NCI-H1092 treated with DMSO at 0.1 percent for 48 hours (cell line): ENCODE data around the gene CACNA1B.

Experiments
- DNase-seq: peaks from one replicate; lab custom pipeline; 2025; lab: John Stamatoyannopoulos, UW

The CACNA1B gene

DNA sequence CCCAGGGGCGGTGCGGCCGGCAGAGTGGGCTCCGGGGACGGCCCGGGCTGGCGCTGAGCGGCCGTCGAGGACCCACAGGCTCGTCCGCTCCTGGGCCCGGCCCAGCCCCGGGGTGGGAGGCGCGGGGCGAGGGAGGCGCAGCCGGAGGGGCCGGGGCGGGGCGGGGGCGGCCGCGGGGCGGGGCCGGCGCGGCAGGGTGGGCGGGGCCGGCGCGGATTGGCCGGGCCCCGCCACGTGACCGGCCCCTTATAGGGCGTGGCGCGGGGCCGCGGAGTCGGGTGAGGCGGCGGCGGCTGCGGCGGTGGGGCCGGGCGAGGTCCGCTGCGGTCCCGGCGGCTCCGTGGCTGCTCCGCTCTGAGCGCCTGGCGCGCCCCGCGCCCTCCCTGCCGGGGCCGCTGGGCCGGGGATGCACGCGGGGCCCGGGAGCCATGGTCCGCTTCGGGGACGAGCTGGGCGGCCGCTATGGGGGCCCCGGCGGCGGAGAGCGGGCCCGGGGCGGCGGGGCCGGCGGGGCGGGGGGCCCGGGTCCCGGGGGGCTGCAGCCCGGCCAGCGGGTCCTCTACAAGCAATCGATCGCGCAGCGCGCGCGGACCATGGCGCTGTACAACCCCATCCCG is at the start of gene CACNA1B:
TSS of gene CACNA1B (plus strand) at position 277 of the 617 bp plus-strand sequence. CDS start at position 429, 152 bp downstream.
- DNase-seq: peak; percentile 19

DNA sequence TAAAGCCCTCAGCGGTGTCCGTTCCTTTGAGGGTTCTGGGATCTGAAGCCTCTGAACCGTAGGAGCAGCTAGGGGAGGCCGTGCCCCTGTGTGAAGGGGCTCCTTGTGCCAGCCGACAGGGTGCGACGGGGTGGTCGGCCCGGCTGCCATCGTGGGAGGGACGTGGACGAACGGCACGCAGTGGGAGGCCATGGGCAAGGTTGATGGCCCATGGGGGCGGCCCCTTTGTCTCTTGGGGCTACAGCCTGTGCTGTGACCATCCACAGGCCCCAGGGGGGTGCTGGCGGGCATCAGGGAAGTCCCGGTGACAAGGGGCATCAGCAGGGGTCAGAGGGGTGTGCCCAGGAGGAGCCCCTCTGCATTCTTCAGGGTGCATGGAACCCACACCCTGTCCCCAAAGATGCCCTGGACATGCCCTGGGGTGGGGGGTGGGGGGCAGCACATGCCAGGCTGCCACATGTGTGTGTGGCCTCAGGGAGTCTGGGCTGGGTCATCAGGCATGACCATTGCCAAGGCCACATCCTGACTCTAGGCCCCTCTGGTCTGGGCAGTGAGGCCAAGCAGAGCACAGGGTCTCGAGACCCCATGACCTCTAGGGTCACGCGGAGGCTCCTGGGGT is 49.6 kb upstream of the CACNA1B start:
- no peak for DNase-seq

DNA sequence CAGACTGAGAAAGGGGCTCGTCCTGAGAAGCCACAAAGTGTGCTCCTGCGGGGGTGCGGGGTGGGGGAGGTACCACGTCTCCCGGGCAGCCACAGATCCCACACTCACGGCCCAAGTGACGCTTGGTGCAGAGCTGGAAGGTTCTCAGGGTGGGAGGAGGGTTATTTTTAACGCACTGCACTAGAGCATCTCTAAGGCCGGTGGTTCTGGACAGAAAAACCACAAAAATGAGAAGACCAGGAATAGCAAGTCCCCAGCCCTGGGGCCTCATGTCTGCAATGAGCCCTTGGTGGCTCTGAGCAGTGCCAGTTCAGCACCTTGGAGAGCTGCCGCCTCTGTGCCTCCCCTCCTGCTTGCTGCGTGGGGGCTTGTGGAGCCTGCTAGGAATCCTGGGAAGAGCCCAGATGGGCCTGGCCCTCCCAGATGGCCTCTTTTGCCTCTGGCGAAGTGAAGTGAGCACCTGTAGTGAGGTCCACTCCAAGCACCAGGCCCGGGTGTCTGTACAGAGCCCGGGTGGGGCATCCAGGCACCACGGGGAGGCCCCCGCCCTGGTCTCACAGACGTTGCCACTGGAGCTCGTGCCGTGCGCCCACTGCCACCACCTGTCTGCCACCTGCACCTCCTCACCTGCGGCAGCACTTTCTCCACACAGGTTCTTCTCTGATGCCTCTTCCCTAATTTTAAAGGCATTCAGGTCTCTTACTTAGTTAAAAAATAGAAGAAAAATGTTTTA is 48.9 kb upstream of the CACNA1B start:
- DNase-seq: no peak

DNA sequence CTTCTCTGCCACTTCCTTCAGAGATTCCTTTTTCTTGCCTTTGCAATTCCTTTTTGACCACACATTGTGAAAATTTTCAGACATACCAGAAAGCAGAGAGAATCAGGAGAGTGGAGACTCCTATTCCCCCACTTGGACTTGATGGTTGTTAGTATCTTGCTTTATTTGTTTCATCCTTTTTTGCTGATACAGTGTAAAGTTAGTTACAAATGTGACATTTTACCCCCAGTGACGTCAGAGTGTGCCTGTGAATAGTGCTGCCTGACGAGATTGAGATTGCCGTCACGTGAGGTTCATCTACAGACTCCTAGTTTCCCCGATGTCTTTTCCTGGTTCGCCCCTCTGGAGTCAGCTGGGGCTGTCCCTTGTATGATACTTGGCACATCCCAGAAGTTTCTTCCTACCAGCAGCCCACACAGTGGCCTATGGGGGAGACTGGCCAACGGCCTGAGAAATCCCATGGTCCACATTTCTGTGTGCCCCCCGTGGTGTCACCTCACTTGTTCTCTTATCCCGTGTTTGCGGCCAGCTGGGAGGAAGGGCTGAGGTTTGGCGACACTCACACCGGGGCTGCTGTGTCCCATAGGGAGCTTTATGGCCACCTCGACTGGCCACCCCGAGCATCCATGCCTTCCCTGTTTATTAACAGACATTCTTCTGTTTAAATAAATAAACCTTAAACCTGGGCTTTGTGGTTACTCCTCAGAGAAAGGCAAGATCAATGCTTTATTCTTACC is 48.2 kb upstream of the CACNA1B start:
- no peak for DNase-seq

DNA sequence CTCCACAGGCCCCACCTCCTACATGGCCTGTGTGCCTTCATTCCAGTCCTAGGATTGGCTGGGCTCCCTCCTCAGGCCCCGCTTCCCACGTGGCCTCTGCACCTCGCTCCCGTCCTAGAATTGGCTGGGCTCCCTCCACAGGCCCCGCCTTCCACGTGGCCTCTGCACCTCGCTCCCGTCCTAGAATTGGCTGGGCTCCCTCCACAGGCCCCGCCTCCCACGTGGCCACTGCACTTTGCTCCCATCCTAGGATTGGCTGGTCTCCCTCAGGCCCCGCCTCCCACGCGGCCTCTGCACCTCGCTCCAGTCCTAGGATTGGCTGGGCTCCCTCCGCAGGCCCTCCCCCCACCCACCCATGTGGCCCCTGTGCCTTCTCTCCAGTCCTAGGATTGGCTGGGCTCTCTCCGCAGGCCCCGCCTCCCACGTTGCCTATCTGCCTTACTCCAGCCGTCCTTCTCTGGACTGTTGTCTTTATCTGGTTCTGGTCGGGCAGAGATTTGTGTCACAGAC is 45.3 kb upstream of the CACNA1B start:
- DNase-seq: no peak

DNA sequence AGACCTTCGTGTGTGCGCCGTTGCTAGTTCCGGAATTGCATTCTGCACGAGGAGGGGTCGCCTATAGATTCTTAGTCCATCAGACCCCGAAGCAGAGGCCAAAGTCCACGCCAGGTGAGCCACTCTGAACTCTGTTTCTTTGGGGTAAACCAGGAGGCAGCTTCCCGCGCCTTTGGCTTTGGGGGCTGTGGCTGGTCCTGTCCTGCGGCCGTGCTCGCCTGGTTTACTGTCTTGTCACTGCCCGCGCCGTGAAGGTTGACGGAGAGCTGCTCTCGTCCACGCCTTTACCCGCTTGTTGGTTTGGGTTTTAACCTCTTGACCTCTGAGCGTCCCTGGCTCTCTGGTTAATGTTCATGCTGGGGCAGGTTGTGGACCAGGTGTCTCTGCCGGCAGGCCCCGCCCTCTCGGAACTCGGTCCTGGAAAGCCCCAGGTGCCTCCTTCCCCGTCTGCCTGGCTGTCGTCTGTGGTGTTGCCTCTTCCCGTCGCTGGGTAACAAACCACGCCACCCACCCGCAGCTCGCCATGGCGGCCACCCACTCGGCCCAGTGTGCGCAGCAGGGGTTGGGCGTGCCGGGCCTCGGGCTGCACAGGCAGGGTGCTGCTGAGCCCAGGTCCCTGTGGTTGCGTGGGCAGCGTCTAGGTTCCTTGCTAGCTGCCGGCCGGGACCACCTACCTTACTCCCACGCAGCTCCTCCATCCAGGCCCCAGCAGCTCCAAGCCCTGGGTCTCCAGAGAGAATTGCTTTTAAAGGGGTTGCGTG is 44.6 kb upstream of the CACNA1B start:
- no peak for DNase-seq

DNA sequence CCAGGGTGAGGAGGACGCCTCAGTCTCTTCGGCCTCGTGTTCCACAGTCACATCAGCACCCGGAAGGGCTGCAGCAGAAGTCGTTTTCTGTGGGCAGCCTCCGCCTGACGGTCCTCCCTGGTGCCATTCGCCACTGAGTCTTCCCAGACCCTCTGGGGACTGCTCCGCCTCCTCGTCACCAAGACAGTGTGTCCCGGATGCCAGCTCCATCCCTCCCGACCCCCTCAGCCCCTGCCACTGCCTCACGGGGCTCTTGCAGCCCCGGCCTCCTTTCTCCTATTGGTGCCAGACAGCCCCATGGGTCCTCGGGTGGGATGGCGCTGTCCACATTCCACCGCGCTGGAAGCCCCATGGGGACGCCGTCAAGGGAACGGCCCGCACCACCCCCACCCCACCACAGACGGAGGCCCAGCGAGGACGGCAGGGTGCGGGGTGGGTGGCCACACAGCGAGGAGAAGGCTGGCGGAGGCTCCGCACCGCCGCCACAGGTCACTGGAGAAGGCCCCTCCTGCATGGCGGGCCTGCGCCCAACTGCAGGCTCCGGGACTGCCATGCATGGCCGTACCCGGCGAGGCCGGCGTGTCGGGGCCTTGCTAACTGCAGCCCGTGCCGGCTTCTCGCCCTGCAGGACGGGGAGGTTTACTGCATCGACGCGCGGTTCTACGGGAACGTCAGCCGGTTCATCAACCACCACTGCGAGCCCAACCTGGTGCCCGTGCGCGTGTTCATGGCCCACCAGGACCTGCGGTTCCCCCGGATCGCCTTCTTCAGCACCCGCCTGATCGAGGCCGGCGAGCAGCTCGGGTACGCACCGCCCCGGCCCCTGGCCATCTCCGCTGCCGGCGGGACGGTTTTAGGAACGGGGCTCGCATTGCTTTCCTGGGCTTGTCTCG is 43.6 kb upstream of the CACNA1B start:
- DNase-seq: no peak

DNA sequence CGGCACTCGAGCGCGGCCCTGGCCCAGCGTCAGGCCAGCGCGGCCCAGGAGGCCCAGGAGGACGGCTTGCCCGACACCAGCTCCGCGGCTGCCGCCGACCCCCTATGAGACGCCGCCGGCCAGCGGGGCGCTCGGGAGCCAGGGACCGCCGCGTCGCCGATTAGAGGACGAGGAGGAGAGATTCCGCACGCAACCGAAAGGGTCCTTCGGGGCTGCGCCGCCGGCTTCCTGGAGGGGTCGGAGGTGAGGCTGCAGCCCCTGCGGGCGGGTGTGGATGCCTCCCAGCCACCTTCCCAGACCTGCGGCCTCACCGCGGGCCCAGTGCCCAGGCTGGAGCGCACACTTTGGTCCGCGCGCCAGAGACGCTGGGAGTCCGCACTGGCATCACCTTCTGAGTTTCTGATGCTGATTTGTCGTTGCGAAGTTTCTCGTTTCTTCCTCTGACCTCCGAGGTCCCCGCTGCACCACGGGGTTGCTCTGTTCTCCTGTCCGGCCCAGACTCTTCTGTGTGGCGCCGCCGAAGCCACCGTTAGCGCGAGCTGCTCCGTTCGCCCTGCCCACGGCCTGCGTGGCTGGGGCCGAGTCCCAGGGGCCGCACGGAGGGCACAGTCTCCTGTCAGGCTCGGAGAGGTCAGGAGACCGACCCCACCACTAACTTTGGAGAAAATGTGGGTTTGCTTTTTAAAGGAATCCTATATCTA is 42.6 kb upstream of the CACNA1B start:
- no peak for DNase-seq

DNA sequence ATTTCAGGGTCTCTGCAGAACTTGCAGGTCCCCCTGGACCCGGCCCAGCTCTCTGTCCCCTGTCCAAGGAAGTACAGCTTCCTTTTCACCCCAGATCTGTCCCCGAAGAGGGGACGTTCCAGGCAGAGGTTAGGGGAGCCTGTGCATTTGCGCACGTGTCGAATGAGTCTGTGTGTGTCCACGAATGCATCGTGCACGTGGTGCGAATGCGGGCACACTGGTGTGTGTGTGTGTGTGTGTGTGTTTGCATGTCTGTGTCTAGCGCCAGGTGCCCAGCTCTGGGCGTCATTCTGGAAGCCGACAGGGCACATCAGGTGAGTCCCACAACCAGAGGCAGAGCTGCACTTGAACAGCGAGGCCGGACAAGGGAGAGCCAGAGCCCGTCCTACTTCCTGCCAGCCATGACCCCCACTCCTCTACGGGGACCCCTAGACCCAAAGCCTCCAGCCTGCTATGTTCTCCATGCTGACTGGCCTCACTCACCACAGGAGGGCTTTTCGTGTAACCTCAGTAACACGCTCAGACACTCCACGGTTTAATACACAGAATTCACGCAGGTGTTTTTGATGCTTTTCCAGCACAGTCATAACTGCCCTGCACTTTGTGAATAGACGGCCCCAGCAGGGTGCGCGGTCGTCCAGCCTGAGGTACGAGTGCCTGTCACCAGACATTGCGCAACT is 41.3 kb upstream of the CACNA1B start:
- no peak for DNase-seq

DNA sequence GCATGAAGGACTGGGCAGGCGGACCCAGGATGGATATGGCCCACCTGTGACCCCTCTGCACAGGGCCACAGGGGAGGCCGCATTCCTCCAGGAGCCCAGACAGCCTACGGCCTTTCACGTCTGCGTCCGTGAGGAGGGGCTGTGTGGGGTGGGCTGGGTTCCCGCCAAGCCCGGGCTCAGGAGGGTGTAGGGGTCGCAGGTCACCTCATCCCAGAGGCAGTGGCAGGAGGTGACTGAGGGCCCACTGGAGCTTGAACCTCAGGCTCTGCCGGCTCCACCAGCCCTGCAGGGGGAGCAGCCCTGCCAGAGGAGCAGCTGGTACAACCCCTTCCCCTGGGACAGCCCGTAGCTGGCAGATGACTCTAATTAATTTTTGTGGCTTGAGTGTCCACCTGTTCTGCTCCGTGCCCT is 40.7 kb upstream of the CACNA1B start:
- no peak for DNase-seq

DNA sequence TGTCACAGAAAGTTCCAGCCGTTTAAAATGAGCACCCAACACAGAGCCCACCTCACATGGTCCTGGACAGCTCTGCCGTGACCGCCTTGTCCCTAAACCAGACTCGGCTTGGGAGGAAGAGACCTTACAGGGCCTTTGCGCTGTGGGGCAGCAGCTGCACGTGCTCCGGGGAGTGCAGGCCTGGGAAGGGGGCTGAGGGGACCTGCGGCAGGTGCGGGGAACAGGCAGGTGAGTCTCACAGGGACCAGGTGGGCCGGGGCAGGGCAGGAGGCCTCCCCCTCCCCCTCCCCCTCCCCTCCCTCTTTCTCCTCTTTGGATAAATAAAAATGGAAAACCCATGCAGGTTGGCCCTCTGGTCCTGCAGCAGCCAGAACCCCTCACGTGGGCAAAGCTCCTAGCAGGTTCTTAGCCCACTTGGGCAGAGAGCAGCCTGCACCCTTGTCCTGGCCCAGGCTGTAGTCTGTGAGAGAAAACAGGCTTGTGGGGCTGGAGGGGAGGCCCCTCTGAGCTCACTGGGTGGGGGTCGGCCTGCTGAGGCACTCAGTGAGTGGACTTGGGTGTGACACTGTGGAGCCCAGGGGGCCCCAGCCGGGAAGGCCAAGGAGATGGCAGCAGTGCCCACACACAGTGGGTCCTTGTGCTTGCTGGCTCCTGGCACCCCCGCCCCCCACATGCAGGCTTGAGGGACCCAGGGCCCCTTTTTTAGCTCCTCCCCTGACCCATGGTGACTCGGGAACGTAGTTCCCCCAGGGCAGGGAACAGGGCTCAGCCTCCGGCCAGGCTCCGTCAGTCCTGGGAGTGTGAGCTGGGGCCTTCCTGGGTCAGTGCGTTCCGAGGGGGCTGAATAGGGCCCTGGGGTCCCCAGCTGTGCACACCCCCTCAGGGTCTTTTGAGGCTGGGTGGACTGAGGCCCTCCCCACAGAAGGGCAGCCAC is 40.0 kb upstream of the CACNA1B start:
- no peak for DNase-seq

DNA sequence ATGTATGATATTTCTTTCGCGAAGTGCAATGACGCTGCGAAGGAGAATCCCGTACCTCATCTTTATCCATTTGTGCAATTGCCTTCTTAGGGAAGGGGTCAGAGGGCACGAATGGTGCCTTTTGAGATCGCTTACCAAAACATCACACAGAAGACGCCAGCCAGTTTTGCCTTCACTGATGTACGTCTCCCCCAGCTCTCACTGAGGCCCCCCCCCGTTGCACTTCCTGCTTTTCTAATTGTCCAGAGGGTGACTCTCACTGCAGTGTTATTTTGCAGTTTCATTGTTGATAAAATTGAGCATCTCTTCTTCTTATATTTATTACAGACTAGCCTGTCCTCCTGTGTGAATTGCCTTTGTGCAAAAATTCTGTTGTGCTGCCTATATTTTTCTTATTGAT is 39.0 kb upstream of the CACNA1B start:
- no peak for DNase-seq

DNA sequence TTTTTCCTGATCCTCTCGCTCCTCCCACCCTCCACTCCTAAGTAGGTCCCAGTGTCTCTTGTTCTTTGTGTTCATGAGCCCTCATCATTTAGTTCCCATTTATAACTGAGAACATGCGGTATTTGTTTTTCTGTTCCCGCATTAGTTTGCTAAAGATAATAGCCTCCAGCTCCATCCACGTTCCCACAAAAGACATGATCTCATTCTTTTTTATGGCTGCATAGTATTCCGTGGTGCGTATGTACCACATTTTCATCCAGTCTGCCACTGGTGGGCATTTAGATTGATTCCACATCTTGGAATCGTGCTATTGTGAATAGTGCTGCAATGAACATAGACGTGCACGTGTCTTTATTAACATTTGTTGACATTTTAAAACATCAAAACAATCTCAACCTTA is 34.2 kb upstream of the CACNA1B start:
- no peak for DNase-seq

DNA sequence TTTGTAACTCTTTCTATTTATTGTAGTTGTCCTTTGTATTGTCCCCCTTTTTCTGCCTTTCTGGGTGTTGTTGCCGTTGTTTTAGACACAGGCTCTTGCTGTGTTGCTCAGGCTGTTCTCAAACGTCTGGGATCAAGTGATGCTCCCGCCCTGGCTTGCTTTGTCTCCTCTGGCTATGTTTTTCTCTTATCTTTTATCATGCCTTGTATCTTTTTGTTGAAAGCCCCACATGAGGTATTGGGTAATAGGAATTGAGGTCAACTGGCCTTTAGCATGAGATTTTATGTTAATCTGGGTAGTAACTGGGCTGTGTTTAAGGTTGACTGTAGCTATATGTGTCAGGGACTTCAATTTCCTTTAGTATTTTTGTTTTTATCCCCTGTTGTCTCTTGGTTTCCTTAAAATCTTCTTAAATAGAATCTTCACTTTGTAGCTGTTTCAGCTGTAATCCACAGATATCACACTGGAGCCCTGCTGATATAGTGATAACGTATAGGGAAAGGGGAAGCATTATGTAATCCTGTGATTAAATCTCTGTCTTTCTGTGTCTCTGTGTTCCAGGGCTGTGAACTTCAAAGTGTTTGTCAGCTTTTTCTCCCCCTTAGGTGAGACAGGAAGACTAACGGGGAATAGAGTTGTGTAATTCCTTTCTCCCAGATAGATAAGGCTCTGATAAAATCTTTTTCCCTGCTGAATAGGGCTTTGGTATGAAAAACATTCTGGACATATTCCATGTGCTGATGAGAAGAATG is 25.9 kb upstream of the CACNA1B start:
- no peak for DNase-seq

DNA sequence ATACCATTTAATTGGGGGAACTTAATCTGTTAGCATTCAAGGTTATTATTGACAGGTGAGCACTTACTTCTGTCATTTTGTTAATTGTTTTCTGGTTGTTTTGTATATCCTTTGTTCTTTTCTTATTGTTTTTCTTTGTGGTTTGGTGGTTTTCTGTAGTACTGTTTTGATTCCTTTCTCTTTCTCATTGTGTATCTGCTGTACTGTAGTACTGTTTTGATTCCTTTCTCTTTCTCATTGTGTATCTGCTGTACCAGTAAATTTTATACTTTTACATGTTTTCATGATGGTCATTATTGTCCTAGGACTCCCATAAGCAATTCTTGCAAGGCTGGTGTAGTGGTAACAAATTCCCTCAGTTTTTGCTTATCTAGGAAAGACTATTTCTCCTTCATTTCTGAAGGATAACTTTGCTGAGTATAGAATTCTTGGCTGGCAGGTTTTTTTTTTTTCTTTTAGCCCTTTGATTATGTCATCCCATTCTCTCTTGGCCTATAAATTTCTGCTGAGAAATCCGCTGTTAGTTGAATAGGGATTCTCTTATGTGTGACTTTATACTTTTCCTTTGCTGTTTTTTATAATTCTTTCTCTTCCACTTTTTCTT is 24.1 kb upstream of the CACNA1B start:
- no peak for DNase-seq

DNA sequence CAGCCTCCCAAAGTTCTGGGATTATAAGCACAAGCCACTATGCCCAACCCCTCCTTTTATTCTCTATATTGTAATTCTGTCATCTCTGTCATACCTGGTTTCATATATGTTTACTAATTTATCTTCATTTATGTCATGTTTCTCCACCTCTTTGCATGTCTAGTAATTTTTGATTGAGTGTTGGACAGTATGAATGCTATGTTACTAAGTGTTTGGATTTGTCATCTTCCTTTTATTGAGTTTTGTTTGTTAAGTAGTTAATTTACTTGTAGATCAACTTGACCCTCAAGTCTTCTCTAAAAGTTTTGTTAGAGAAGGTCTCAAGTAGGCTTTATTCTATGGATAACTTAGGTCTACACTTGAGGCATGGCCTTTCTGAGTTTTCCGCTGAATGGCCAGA is 17.2 kb upstream of the CACNA1B start:
- DNase-seq: no peak

DNA sequence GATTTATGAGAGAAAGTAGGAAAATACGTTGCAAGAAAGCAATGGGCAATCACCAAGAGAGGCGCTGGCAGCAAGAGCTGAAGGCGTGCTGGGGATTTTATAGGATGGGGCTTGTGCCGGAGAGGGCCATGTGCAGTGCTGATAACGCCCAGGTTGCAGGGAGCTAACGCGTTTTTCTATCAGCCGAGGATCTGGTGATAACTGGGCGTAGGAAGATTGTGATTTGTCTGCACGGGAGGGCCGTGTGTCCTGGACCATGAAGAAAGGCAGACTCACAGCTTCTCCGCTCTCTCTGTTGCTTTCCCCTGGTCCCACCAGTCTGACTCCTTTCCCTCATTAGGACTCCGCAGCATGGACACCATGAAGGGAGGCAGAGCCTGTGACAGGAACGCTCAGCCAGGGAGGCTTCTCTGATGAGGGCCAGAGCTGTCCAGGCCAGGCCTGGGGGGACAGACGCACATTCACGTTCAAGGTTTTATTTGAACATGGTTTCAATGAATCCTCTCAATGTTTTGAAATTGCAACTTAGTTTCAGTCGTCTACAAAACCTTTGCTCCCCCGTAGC is 11.9 kb upstream of the CACNA1B start:
- no peak for DNase-seq
